Measurements from ENCODE around the gene NOL4L. TPM values are rescaled to one million over a fixed set of nuclear protein-coding genes. Genes with fewer than 3 reads are reported as not detected.

Gene NOL4L
- total RNA-seq, 1 experiment from 2014 or later: 40.9 TPM

- H3K9me2 ChIP-seq (ENCODE audit: insufficient read depth): no peaks in the 10 kb centered on the region
- no peak overlapping the region for H3K27ac ChIP-seq
- no peak overlapping the region for H3K4me3 ChIP-seq
- ChIA-PET POLR2A (ENCODE audit: unreplicated experiment) (no interaction called here), CTCF (no interaction called here)
- intact Hi-C loops (cut with micrococcal nuclease; ENCODE audit: unreplicated experiment): no loop called here
- no peaks in the 10 kb centered on the region for H3K4me1 ChIP-seq (replicated peaks; ENCODE audit: insufficient read depth)
- DNase-seq: no peak
- H3K79me2 ChIP-seq (ENCODE audit: low read depth): peaks cover 71% of the 10 kb centered on the region
- no peaks in the 10 kb centered on the region for H3K27me3 ChIP-seq (ENCODE audit: insufficient read depth, low read depth)
- no peak for TF ChIP-seq CTCF (conservative IDR thresholded peaks at IDR 0.05)
- TF ChIP-seq EZH2 (IDR thresholded peaks at IDR 0.05; ENCODE audit: low read depth): no peak
- no peaks in the 10 kb centered on the region for H3K36me3 ChIP-seq (ENCODE audit: low read depth)
- peaks cover 57% of the 10 kb centered on the region for H4K20me1 ChIP-seq (ENCODE audit: insufficient read depth)
- no peaks in the 10 kb centered on the region for H3K9me3 ChIP-seq (ENCODE audit: insufficient read depth, low read depth)
- peaks cover 6% of the 10 kb centered on the region; the same call in 1 of the 2 replicates for H3F3A ChIP-seq (ENCODE audit: insufficient read depth, low read depth)
- H3K4me2 ChIP-seq: no peak overlapping the region
- H2AFZ ChIP-seq: no peak overlapping the region
- BruUV-seq (replicated peaks): no TSS peak
These were observed 178.4 kb downstream of the NOL4L start for GRCh38 chr20:32406701-32407100.

DNA sequence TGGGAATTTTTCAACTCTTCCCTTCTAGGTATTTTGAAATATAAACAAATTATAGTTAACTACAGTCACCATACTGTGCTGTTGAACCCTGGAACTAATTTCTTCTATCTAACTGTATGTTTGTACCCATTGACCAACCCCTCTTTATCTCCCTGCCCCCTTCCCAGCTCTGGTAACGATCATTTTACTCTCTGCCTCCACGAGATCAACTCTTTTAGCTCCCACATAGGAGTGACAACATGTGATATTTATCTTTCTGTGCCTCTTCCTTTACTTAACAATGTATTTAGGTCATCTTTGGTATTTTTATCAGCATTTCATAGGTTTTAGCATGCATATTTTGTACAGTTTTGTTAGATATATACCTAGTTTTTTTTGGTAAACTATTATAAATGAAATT is 181.1 kb downstream of the NOL4L start:
- intact Hi-C loops (cut with micrococcal nuclease; ENCODE audit: unreplicated experiment): no loop called here
- Histone ChIP-seq H3K36me3 (ENCODE audit: low read depth) (no peaks in the 10 kb centered on the region), H4K20me1 (ENCODE audit: insufficient read depth) (peaks cover 52% of the 10 kb centered on the region), H2AFZ (no peak overlapping the region), H3K4me1 (replicated peaks; ENCODE audit: insufficient read depth) (no peaks in the 10 kb centered on the region), H3F3A (ENCODE audit: insufficient read depth, low read depth) (peaks cover 4% of the 10 kb centered on the region; the same call in 1 of the 2 replicates), H3K9me2 (ENCODE audit: insufficient read depth) (no peaks in the 10 kb centered on the region), H3K9me3 (ENCODE audit: insufficient read depth, low read depth) (no peaks in the 10 kb centered on the region), H3K27me3 (ENCODE audit: insufficient read depth, low read depth) (no peaks in the 10 kb centered on the region), H3K4me2 (no peak overlapping the region), H3K4me3 (no peak overlapping the region), H3K27ac (no peak overlapping the region), H3K79me2 (ENCODE audit: low read depth) (peaks cover 70% of the 10 kb centered on the region)
- TF ChIP-seq EZH2 (IDR thresholded peaks at IDR 0.05; ENCODE audit: low read depth) (no peak), CTCF (conservative IDR thresholded peaks at IDR 0.05) (no peak)
- ChIA-PET CTCF (no interaction called here), POLR2A (ENCODE audit: unreplicated experiment) (no interaction called here)
- no TSS peak for BruUV-seq (replicated peaks)
- DNase-seq: no peak

DNA sequence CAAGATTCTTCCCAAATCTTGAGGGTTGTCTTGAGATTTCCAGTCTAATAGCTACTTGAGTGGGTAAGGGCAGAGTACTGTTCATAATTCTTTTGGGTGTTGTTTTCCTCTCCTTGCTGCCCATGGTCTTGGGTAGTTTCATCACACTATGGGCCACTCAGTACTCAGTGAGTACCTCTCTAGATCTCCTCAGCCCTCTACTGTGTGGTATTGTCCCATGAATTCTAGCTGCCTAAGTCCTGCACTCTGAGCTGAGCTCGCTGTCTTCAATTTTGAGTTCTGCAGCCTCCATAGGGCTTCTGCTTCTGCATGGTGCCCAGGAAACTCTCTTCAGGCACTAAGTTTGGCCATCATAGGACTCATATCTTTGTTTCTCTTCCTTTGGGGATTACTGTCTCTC is 184.7 kb downstream of the NOL4L start:
- Histone ChIP-seq H3K4me2 (no peak overlapping the region), H3K9me2 (ENCODE audit: insufficient read depth) (no peaks in the 10 kb centered on the region), H3K79me2 (ENCODE audit: low read depth) (peaks cover 58% of the 10 kb centered on the region), H3K36me3 (ENCODE audit: low read depth) (no peaks in the 10 kb centered on the region), H3K27ac (no peak overlapping the region), H4K20me1 (ENCODE audit: insufficient read depth) (peaks cover 47% of the 10 kb centered on the region), H3K4me1 (replicated peaks; ENCODE audit: insufficient read depth) (no peaks in the 10 kb centered on the region), H2AFZ (no peak overlapping the region), H3K27me3 (ENCODE audit: insufficient read depth, low read depth) (no peaks in the 10 kb centered on the region), H3K9me3 (ENCODE audit: insufficient read depth, low read depth) (no peaks in the 10 kb centered on the region), H3F3A (ENCODE audit: insufficient read depth, low read depth) (peaks cover 10% of the 10 kb centered on the region; the same call in 1 of the 2 replicates), H3K4me3 (no peak overlapping the region)
- TF ChIP-seq EZH2 (IDR thresholded peaks at IDR 0.05; ENCODE audit: low read depth): no peak
- no peak for TF ChIP-seq CTCF (conservative IDR thresholded peaks at IDR 0.05)
- BruUV-seq (replicated peaks): no TSS peak
- CTCF ChIA-PET: no interaction called here
- intact Hi-C loops (cut with micrococcal nuclease; ENCODE audit: unreplicated experiment): no loop called here
- DNase-seq: no peak
- POLR2A ChIA-PET (ENCODE audit: unreplicated experiment): no interaction called here
